Kidney epithelial cell (primary cell): ENCODE results near the gene COX19. TPM values are rescaled to one million over a fixed set of nuclear protein-coding genes. Genes with fewer than 3 reads are reported as not detected.

Experiments used
- DNase-seq: peaks from one replicate; pipeline ENCODE4 v3.0.0-alpha.2; 2010; ENCODE audit warnings: low read depth
- H3K27me3 ChIP-seq: 2 replicates; pipeline ENCODE4 v1.6.0; 2011; ENCODE audit warnings: low read length; ENCODE audit not compliant: control insufficient read depth, insufficient read depth
- H3K36me3 ChIP-seq: 2 replicates; pipeline ENCODE4 v1.5.1; 2011; ENCODE audit warnings: low read length; ENCODE audit not compliant: control insufficient read depth, insufficient read depth
- H3K4me3 ChIP-seq: 2 replicates; pipeline ENCODE4 v1.5.1; 2011; ENCODE audit warnings: low read depth, mild to moderate bottlenecking, control low read depth, low read length
- total RNA-seq: library from RNA; depleted of rRNA; stranded (reverse); fragments of >200 nt; gene quantifications from 2 replicates; pipeline ENCODE4 v1.2.3, GENCODE V29; 2015
- TF ChIP-seq, protein P1 (sequence below): IDR thresholded peaks from 2 replicates; pipeline ENCODE4 v1.5.1; 2011; ENCODE audit warnings: mild to moderate bottlenecking, moderate library complexity, low read length, control low read depth, inconsistent platforms; ENCODE audit not compliant: insufficient read depth, poor library complexity, severe bottlenecking

COX19 gene
- total RNA-seq, 1 donor from 2014 or later, result 15.5 TPM

DNA sequence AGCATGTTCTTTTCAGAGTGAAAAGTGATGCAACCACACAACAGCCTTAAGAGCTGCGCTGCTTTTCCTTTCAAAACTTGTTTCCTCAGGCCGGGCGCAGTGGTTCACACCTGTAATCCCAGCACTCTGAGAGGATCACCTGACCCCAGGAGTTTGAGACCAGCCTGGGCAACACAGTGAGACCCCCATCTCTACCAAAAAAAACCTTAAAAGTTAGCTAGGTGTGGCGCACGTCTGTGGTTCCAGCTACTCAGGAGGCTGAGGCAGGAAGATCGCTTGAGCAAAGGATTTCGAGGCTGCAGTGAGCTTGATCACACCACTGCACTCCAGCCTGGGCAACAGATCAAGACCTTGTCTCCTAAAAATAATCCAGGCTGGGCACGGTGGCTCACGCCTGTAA is 2.0 kb downstream of the COX19 start:
- TF ChIP-seq, protein P1, sequence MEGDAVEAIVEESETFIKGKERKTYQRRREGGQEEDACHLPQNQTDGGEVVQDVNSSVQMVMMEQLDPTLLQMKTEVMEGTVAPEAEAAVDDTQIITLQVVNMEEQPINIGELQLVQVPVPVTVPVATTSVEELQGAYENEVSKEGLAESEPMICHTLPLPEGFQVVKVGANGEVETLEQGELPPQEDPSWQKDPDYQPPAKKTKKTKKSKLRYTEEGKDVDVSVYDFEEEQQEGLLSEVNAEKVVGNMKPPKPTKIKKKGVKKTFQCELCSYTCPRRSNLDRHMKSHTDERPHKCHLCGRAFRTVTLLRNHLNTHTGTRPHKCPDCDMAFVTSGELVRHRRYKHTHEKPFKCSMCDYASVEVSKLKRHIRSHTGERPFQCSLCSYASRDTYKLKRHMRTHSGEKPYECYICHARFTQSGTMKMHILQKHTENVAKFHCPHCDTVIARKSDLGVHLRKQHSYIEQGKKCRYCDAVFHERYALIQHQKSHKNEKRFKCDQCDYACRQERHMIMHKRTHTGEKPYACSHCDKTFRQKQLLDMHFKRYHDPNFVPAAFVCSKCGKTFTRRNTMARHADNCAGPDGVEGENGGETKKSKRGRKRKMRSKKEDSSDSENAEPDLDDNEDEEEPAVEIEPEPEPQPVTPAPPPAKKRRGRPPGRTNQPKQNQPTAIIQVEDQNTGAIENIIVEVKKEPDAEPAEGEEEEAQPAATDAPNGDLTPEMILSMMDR, result no peak
- Histone ChIP-seq H3K36me3 (peaks cover 3% of the 10 kb centered on the region), H3K27me3 (no peaks in the 10 kb centered on the region), H3K4me3 (no peak overlapping the region)
- DNase-seq, result no peak

DNA sequence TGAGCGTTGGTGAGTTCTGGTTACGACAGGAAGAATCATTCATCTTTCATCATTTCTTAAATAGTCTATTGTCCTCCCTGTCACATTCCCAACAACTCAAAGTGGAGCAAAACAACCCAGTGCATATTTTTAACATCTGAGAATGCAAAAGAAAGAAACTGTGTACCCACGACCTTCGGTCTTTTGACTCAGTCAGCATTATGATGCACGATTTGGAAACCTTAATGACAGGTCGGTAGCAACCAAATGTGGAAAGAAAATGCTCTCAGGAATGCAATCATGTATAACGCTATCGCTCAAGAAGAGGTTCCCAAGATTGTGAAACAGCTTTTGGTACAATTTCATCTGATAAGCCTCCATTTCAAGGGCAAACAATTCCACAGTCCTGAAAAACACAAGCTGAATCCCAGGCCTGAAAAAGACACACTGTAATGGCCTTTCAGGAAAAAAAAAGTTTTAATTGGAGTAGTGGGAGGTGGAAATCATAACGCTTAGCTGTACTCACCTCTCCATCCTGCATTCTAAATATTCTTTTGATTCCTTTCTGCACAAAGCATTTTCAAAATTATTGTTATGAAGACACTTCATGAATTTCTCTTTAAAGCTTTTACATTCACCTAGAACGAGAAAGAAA is 2.6 kb downstream of the COX19 start:
- H3K27me3 ChIP-seq, result no peaks in the 10 kb centered on the region
- no peak for DNase-seq
- no peak overlapping the region for H3K4me3 ChIP-seq
- TF ChIP-seq, protein P1, result no peak
- peaks cover 4% of the 10 kb centered on the region for H3K36me3 ChIP-seq

DNA sequence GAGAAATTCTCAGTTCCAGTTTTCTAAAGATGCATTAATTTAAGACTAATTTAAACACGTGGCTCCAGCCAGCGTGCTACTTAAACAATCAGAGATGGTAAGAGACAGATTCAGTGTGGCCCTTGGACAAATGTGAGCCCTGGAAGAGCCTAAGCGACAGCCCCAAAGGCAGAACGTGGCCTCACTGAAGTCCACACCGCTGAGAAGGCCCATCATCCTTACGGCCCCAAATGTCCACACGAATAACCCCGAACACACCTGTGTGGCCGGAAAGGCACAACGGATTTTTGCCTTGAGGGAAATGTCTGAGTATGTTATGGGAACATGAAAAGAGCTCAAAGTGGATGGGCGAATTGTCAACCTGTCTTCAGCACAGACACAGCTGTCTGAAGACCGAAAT is 3.2 kb downstream of the COX19 start:
- Histone ChIP-seq H3K36me3 (peaks cover 4% of the 10 kb centered on the region), H3K4me3 (no peak overlapping the region), H3K27me3 (no peaks in the 10 kb centered on the region)
- TF ChIP-seq, protein P1, result no peak
- DNase-seq, result no peak

DNA sequence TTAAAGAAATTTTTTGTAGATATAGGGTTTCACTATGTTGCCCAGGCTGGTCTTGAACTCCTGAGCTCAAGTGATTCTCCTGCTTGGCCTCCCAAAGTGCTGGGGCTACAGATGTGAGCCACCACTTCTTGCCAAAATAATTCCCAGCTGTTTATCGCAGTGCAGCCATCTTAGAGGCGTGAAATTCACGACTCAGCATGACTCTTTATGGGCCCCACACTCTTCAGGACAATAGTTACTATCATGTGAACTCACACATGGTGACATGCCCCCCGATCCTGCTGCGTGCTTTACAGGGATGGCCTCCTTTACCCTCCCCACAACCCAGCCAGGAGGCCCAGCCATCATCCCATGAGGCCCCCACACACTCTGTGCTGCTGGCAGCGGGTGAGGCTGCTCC is 4.6 kb downstream of the COX19 start:
- Histone ChIP-seq H3K27me3 (no peaks in the 10 kb centered on the region), H3K36me3 (peaks cover 5% of the 10 kb centered on the region), H3K4me3 (no peak overlapping the region)
- DNase-seq, result no peak
- TF ChIP-seq, protein P1, result no peak

DNA sequence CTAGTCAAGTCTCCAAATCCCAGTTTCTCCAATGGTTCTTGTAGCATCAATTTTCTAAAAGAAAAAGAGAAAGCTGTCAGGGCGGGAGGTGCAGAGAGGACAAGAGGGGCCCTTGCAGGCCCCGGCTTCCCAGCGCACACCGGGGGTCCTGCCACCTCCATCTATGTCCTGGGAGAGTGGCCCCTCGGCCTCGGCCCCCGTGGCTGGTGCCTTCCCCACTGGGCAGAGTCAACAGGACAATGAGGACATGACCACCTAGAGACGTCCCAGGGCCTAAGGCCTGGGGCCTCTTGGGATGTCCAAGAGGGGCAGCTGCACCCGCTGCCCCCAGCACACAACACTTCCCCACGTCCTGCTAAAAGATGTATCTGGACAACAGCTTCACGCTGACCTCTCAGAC is 5.9 kb downstream of the COX19 start:
- H3K4me3 ChIP-seq, result no peak overlapping the region
- DNase-seq, result no peak
- H3K36me3 ChIP-seq, result peaks cover 5% of the 10 kb centered on the region
- TF ChIP-seq, protein P1, result no peak
- H3K27me3 ChIP-seq, result peaks cover 3% of the 10 kb centered on the region
